DOHH2 (cell line): Measurements from ENCODE around the gene MNT.

Experiments used
- CTCF ChIP-seq: fragments of 200-600 bp; sonication (generic); IDR thresholded peaks from one replicate; pipeline ENCODE4 v1.5.1; 2014; ENCODE audit warnings: antibody characterized with exemption, mild to moderate bottlenecking, low read depth, low read length; ENCODE audit not compliant: poor library complexity, severe bottlenecking
- EZH2phosphoT487 ChIP-seq: fragments of 200-600 bp; sonication (generic); IDR thresholded peaks from 2 replicates; pipeline ENCODE4 v1.6.1; 2017; ENCODE audit warnings: borderline replicate concordance, mild to moderate bottlenecking, antibody characterized with exemption, low read length, moderate library complexity, mixed read lengths

DNA sequence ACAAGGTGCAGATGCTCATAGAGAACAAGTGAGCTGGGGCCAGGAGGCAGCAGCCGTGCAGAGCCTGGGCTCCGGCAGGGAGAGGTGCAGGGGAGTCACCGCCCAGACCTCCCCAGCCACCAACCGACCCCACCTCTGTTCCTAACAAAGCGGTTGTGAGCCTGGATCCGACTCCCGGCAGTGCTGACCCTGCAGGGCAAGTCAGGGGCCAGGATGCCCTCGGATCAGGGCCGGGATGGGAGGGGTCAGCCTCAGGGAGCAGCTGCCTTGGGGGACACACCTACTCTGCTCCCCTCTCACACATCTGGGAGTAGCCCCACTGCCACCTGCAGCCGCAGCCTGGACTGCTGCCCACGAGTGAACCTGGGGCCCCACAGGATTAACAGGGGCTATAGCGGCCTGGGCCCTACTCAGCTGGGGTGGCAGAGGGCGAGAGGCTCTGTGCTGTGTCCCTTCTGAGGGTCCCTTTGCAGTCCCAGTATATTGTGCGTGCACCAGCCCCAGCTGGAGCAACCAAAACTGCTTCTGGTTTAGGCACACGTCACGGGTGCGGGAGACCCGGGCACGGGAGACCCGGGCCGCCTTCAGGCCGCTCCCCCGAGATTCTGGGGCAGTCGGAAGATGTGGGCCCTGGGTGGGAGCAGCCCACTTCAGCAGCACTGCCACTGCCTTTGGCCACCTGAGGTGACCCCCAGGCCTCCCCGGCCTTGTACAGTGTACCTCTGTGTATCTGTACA lies 21.2 kb downstream of the MNT start:
- TF ChIP-seq CTCF (no peak), EZH2phosphoT487 (no peak)
